Measurements from ENCODE around the gene RBM19.

Gene RBM19

GRCh38 chr12:113840401-113841042 lies 125.6 kb downstream of the RBM19 start:
- no peak overlapping the region for H3K27ac ChIP-seq (replicated peaks)

DNA sequence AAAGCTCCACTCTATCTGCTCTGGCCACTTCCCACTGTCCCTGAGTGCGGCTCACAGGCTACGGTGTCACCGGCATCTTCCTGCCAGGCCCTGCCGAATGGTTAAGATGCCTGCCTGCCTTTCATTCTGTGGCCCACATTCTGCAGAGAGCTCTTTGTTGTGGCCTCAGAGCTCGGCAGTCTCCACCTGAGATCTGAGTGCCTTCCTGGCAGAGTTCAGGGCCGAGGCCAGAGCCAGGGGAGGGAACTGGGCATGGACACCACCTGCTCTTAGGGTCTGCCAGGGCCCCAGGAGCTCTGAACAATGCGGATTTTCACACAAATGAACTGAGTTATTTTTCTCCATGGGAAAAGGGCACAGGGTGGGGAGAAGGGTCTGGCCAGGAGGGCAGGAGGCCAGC lies 127.2 kb downstream of the RBM19 start:
- Histone ChIP-seq H3K27me3 (ENCODE audit: insufficient read depth, poor library complexity, severe bottlenecking) (no peaks in the 10 kb centered on the region), H3K27ac (replicated peaks) (no peak overlapping the region), H3K4me3 (replicated peaks; ENCODE audit: insufficient read depth, low read length) (no peak overlapping the region)
- no peak for TF ChIP-seq POLR2AphosphoS5 (IDR thresholded peaks at IDR 0.05; ENCODE audit: low read depth)
- no peak for TF ChIP-seq SPI1 (IDR thresholded peaks at IDR 0.05; ENCODE audit: borderline replicate concordance, low read depth)
- TF ChIP-seq CTCF (IDR thresholded peaks at IDR 0.05; ENCODE audit: insufficient read depth, low read length), result no peak
- TF ChIP-seq, protein P1, sequence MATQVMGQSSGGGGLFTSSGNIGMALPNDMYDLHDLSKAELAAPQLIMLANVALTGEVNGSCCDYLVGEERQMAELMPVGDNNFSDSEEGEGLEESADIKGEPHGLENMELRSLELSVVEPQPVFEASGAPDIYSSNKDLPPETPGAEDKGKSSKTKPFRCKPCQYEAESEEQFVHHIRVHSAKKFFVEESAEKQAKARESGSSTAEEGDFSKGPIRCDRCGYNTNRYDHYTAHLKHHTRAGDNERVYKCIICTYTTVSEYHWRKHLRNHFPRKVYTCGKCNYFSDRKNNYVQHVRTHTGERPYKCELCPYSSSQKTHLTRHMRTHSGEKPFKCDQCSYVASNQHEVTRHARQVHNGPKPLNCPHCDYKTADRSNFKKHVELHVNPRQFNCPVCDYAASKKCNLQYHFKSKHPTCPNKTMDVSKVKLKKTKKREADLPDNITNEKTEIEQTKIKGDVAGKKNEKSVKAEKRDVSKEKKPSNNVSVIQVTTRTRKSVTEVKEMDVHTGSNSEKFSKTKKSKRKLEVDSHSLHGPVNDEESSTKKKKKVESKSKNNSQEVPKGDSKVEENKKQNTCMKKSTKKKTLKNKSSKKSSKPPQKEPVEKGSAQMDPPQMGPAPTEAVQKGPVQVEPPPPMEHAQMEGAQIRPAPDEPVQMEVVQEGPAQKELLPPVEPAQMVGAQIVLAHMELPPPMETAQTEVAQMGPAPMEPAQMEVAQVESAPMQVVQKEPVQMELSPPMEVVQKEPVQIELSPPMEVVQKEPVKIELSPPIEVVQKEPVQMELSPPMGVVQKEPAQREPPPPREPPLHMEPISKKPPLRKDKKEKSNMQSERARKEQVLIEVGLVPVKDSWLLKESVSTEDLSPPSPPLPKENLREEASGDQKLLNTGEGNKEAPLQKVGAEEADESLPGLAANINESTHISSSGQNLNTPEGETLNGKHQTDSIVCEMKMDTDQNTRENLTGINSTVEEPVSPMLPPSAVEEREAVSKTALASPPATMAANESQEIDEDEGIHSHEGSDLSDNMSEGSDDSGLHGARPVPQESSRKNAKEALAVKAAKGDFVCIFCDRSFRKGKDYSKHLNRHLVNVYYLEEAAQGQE (IDR thresholded peaks at IDR 0.05; ENCODE audit: insufficient replicate concordance, low read depth), result no peak
- no peak for TF ChIP-seq GABPA (IDR thresholded peaks at IDR 0.05; ENCODE audit: low read depth)
- no peak for DNase-seq (ENCODE audit: low read depth in 1 of 2, low spot score in 1 of 2)

More at GRCh38 chr12:113840401-113841042, 125.6 kb downstream of the RBM19 start:
- TF ChIP-seq GABPA (IDR thresholded peaks at IDR 0.05; ENCODE audit: low read depth) (no peak), POLR2AphosphoS5 (IDR thresholded peaks at IDR 0.05; ENCODE audit: low read depth) (no peak)
- Histone ChIP-seq H3K27me3 (ENCODE audit: insufficient read depth, poor library complexity, severe bottlenecking) (no peaks in the 10 kb centered on the region), H3K4me3 (replicated peaks; ENCODE audit: insufficient read depth, low read length) (no peak overlapping the region)
- DNase-seq (ENCODE audit: low read depth in 1 of 2, low spot score in 1 of 2), result no peak

- TF ChIP-seq GABPA (IDR thresholded peaks at IDR 0.05; ENCODE audit: low read depth) (no peak), SPI1 (IDR thresholded peaks at IDR 0.05; ENCODE audit: borderline replicate concordance, low read depth) (no peak), CTCF (IDR thresholded peaks at IDR 0.05; ENCODE audit: insufficient read depth, low read length) (no peak), POLR2AphosphoS5 (IDR thresholded peaks at IDR 0.05; ENCODE audit: low read depth) (no peak)
- TF ChIP-seq, protein P1 (IDR thresholded peaks at IDR 0.05; ENCODE audit: insufficient replicate concordance, low read depth), result no peak
- Histone ChIP-seq H3K27ac (replicated peaks) (no peak overlapping the region), H3K4me3 (replicated peaks; ENCODE audit: insufficient read depth, low read length) (no peak overlapping the region), H3K27me3 (ENCODE audit: insufficient read depth, poor library complexity, severe bottlenecking) (no peaks in the 10 kb centered on the region)
- no peak for DNase-seq (ENCODE audit: low read depth in 1 of 2, low spot score in 1 of 2)
Measured at GRCh38 chr12:113837528-113838296, 128.4 kb downstream of the RBM19 start.

DNA sequence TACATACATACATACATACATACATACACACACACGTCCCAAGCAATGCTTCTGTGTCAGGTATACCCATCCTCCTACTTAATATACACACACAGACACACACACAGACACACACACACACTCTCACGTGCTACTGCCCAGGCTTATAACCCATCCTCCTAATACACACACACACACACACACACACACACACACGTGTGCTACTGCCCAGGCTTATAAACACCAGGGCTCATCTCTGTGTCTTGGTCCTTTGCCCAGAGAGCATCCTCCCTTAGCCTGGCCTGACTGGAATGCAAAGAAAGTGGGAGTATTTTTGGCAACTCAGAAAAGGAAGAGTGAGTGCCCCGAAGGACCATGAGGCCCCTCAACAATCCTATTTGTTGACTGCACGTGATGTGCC lies 129.0 kb downstream of the RBM19 start:
- TF ChIP-seq, protein P1 (IDR thresholded peaks at IDR 0.05; ENCODE audit: insufficient replicate concordance, low read depth), result no peak
- TF ChIP-seq SPI1 (IDR thresholded peaks at IDR 0.05; ENCODE audit: borderline replicate concordance, low read depth) (no peak), POLR2AphosphoS5 (IDR thresholded peaks at IDR 0.05; ENCODE audit: low read depth) (no peak), GABPA (IDR thresholded peaks at IDR 0.05; ENCODE audit: low read depth) (no peak), CTCF (IDR thresholded peaks at IDR 0.05; ENCODE audit: insufficient read depth, low read length) (no peak)
- no peak for DNase-seq (ENCODE audit: low read depth in 1 of 2, low spot score in 1 of 2)

More for the DNA sequence above, 129.0 kb downstream of the RBM19 start:
- H3K4me3 ChIP-seq (replicated peaks; ENCODE audit: insufficient read depth, low read length), result no peak overlapping the region
- H3K27ac ChIP-seq (replicated peaks), result no peak overlapping the region
- no peaks in the 10 kb centered on the region for H3K27me3 ChIP-seq (ENCODE audit: insufficient read depth, poor library complexity, severe bottlenecking)

Data from HL-60 (cell line).